WERI-Rb-1 (cell line): Measurements from ENCODE around the gene CFAP57.

Experiments used
- DNase-seq: peaks from one replicate; pipeline ENCODE4 v3.0.0-alpha.2; 2020
- H3K27ac ChIP-seq: fragments of 250-450 bp; sonication (Bioruptor Pico); 2 replicates; pipeline ENCODE4 v1.5.1; 2020; ENCODE audit warnings: mild to moderate bottlenecking, moderate library complexity
- H3K27me3 ChIP-seq: fragments of 250-450 bp; sonication (Bioruptor Pico); 2 replicates; pipeline ENCODE4 v1.5.1; 2021; ENCODE audit warnings: mild to moderate bottlenecking, low read depth, moderate library complexity; ENCODE audit not compliant: insufficient read depth, severe bottlenecking
- H3K36me3 ChIP-seq: fragments of 250-450 bp; sonication (Bioruptor Pico); 2 replicates; pipeline ENCODE4 v1.5.1; 2020; ENCODE audit warnings: mild to moderate bottlenecking, moderate library complexity
- H3K4me3 ChIP-seq: 2 replicates; pipeline ENCODE4 v1.5.1; 2011; ENCODE audit warnings: low read depth, mild to moderate bottlenecking, control low read depth, low read length
- H3K9me3 ChIP-seq: fragments of 250-450 bp; sonication (Bioruptor Pico); 2 replicates; pipeline ENCODE4 v1.5.1; 2021; ENCODE audit warnings: mild to moderate bottlenecking, moderate library complexity; ENCODE audit not compliant: severe bottlenecking
- CTCF ChIP-seq: IDR thresholded peaks from 2 replicates; pipeline ENCODE4 v1.5.1; 2011; ENCODE audit warnings: low read depth, mild to moderate bottlenecking, control low read depth, inconsistent platforms, low read length

Gene CFAP57

GRCh38 chr1:43274125-43274803, 102.1 kb downstream of the CFAP57 start:
- TF ChIP-seq CTCF: no peak
- H3K27ac ChIP-seq: no peak overlapping the region
- H3K36me3 ChIP-seq: no peaks in the 10 kb centered on the region
- H3K4me3 ChIP-seq: no peak overlapping the region
- no peaks in the 10 kb centered on the region for H3K27me3 ChIP-seq
- no peak for DNase-seq
- no peaks in the 10 kb centered on the region for H3K9me3 ChIP-seq

GRCh38 chr1:43274804-43275180, 102.7 kb downstream of the CFAP57 start:
- DNase-seq: no peak
- Histone ChIP-seq H3K36me3 (no peaks in the 10 kb centered on the region), H3K27me3 (no peaks in the 10 kb centered on the region), H3K27ac (no peak overlapping the region), H3K9me3 (no peaks in the 10 kb centered on the region), H3K4me3 (no peak overlapping the region)
- TF ChIP-seq CTCF: no peak

- H3K27me3 ChIP-seq: no peaks in the 10 kb centered on the region
- H3K4me3 ChIP-seq: no peak overlapping the region
- no peaks in the 10 kb centered on the region for H3K36me3 ChIP-seq
- peak; percentile 31 for DNase-seq
- TF ChIP-seq CTCF: no peak
- H3K9me3 ChIP-seq: no peaks in the 10 kb centered on the region
- H3K27ac ChIP-seq: no peak overlapping the region
Observed at GRCh38 chr1:43275826-43276620, 103.9 kb downstream of the CFAP57 start.

GRCh38 chr1:43276673-43277072, 104.5 kb downstream of the CFAP57 start:
- H3K27ac ChIP-seq: no peak overlapping the region

GRCh38 chr1:43277116-43277876, 105.2 kb downstream of the CFAP57 start:
- Histone ChIP-seq H3K27me3 (no peaks in the 10 kb centered on the region), H3K36me3 (no peaks in the 10 kb centered on the region), H3K27ac (no peak overlapping the region), H3K9me3 (no peaks in the 10 kb centered on the region), H3K4me3 (no peak overlapping the region)
- TF ChIP-seq CTCF: no peak
- DNase-seq: no peak

More at GRCh38 chr1:43276673-43277072, 104.5 kb downstream of the CFAP57 start:
- H3K27me3 ChIP-seq: no peaks in the 10 kb centered on the region
- H3K4me3 ChIP-seq: no peak overlapping the region
- no peaks in the 10 kb centered on the region for H3K36me3 ChIP-seq
- TF ChIP-seq CTCF: no peak
- no peaks in the 10 kb centered on the region for H3K9me3 ChIP-seq
- no peak for DNase-seq
